Neural progenitor cell (in vitro differentiated cells): ENCODE measurements around the gene PRAMEF18.
"Not testable (repeated sequence)": the region's sequence is repeated elsewhere in the genome, so short reads cannot be mapped to it uniquely, and the experiment has no call there.

Source experiments
- CTCF ChIP-seq: fragments of 200-600 bp; sonication (generic); IDR thresholded peaks from 2 replicates; pipeline ENCODE4 v1.5.1; 2017; ENCODE audit warnings: antibody characterized with exemption, mild to moderate bottlenecking
- EZH2phosphoT487 ChIP-seq: fragments of 200-600 bp; sonication (generic); IDR thresholded peaks from 2 replicates; pipeline ENCODE4 v1.6.1; 2017; ENCODE audit warnings: antibody characterized with exemption

GRCh38 chr1:13265124-13265523 is 39.2 kb upstream of the PRAMEF18 start:
- not testable (repeated sequence) for TF ChIP-seq CTCF, EZH2phosphoT487
